Ramos (cell line): ENCODE results near the gene ZNF415.
"Not testable (repeated sequence)": the region's sequence is repeated elsewhere in the genome, so short reads cannot be mapped to it uniquely, and the experiment has no call there.

ENCODE experiments used
- in situ Hi-C: fragments of 300-500 bp; cut with MboI; formaldehyde crosslinking; loops from one replicate; pipeline ENCODE4 v1.14.3; 2022; ENCODE audit warnings: low sequenced_read_pairs; ENCODE audit not compliant: unreplicated experiment

Gene ZNF415

GRCh38 chr19:53132141-53132991 lies at the start of gene ZNF415:
Gene ZNF415 (minus strand): TSS chr19:53132910. CDS start chr19:53122676, 10,234 bp downstream.
- in situ Hi-C loops = no loop called here

- in situ Hi-C loops = no loop called here
Measured at GRCh38 chr19:53182202-53182601, 49.5 kb upstream of the ZNF415 start.

GRCh38 chr19:53177986-53178385 lies 45.3 kb upstream of the ZNF415 start:
- in situ Hi-C loops = no loop called here

GRCh38 chr19:53172889-53173288 lies 40.2 kb upstream of the ZNF415 start:
- in situ Hi-C loops = no loop called here

GRCh38 chr19:53165691-53166091 lies 33.0 kb upstream of the ZNF415 start:
- in situ Hi-C loops = no loop called here

GRCh38 chr19:53161123-53161522 lies 28.4 kb upstream of the ZNF415 start:
- in situ Hi-C loops = no loop called here

- in situ Hi-C loops = no loop called here
Measured at GRCh38 chr19:53160350-53160749, 27.6 kb upstream of the ZNF415 start.

- in situ Hi-C loops = no loop called here
Measured at GRCh38 chr19:53158119-53158656, 25.5 kb upstream of the ZNF415 start.

- in situ Hi-C loops = no loop called here
Measured at GRCh38 chr19:53157626-53158025, 24.9 kb upstream of the ZNF415 start.

- in situ Hi-C loops = no loop called here
Measured at GRCh38 chr19:53156850-53157249, 24.1 kb upstream of the ZNF415 start.

GRCh38 chr19:53147645-53148044 lies 14.9 kb upstream of the ZNF415 start:
- in situ Hi-C loops = no loop called here

- in situ Hi-C loops = no loop called here
Measured at GRCh38 chr19:53140351-53140750, 7.6 kb upstream of the ZNF415 start.

GRCh38 chr19:53136432-53136831 lies 3.7 kb upstream of the ZNF415 start:
- in situ Hi-C loops = no loop called here

- in situ Hi-C loops = no loop called here
Measured at GRCh38 chr19:53131727-53132126, 983 bp downstream of the ZNF415 start.

- in situ Hi-C loops = no loop called here
Measured at GRCh38 chr19:53131085-53131590, 1.6 kb downstream of the ZNF415 start.

GRCh38 chr19:53130506-53130905 lies 2.2 kb downstream of the ZNF415 start:
- in situ Hi-C loops = no loop called here

GRCh38 chr19:53126733-53127526 lies 5.8 kb downstream of the ZNF415 start:
- in situ Hi-C loops = not testable (repeated sequence)

GRCh38 chr19:53123400-53123799 lies 9.3 kb downstream of the ZNF415 start:
- in situ Hi-C loops = no loop called here

GRCh38 chr19:53112286-53112685 lies 20.4 kb downstream of the ZNF415 start:
- in situ Hi-C loops = no loop called here

GRCh38 chr19:53109527-53109926 lies 23.2 kb downstream of the ZNF415 start:
- in situ Hi-C loops = no loop called here
